GM13977 (cell line): Measurements from ENCODE around the gene ABLIM2.

Experiments used
- DNase-seq: peaks from one replicate; pipeline ENCODE4 v3.0.0; 2012; ENCODE audit warnings: low spot score
- in situ Hi-C: fragments of 300-500 bp; cut with MboI; formaldehyde crosslinking; loops from one replicate; pipeline ENCODE4 v1.12.0; 2022; ENCODE audit warnings: low sequenced_read_pairs, low pct_unique_long_range_greater_than_20kb, mixed read lengths, inconsistent platforms; ENCODE audit not compliant: unreplicated experiment
- TF ChIP-seq, protein P1 (sequence below): IDR thresholded peaks from 2 replicates; pipeline ENCODE4 v1.5.1; 2012; ENCODE audit warnings: mild to moderate bottlenecking, control low read depth; ENCODE audit not compliant: insufficient read depth; ENCODE audit errors: extremely low read depth, missing control alignments

The ABLIM2 gene

DNA sequence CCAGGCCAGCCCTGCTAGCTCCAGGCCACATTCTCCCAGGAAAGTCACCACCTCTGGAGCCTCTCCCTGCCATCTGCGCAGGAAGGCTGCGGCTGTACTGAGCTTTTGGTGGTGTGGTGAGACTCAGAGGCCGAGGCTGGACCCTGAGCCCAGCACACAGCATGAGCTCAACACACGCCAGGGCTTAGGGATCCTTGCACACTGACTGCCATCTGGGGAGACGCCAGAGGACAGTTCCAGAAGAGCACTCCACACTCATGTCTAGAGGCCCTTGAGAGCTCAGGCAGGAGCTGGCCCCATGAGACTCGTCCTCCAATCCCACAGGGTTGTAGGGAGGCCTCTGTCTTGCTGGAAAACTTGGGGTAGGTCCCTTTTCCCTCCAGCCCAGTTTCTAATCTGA is 40.6 kb downstream of the ABLIM2 start:
- TF ChIP-seq, protein P1, sequence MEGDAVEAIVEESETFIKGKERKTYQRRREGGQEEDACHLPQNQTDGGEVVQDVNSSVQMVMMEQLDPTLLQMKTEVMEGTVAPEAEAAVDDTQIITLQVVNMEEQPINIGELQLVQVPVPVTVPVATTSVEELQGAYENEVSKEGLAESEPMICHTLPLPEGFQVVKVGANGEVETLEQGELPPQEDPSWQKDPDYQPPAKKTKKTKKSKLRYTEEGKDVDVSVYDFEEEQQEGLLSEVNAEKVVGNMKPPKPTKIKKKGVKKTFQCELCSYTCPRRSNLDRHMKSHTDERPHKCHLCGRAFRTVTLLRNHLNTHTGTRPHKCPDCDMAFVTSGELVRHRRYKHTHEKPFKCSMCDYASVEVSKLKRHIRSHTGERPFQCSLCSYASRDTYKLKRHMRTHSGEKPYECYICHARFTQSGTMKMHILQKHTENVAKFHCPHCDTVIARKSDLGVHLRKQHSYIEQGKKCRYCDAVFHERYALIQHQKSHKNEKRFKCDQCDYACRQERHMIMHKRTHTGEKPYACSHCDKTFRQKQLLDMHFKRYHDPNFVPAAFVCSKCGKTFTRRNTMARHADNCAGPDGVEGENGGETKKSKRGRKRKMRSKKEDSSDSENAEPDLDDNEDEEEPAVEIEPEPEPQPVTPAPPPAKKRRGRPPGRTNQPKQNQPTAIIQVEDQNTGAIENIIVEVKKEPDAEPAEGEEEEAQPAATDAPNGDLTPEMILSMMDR = no peak
- in situ Hi-C loops = no loop called here
- no peak for DNase-seq

DNA sequence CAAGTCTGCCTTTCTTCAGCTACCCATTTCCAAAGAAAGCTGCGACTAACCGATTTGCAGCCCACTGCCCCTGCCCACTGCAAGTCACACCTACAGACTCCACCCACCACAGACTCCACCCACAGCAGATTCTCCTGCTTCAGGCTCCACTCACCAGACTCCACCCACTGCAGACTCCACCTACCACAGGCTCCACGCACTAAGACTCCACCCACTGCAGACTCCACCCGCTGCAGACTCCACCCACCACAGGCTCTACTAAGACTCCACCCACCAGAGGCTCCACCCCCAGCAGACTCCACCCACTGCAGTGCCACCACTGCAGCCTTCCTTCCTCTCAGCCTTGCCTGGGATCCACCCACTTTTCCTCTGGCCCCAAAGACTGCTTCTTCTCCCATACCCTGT is 41.3 kb downstream of the ABLIM2 start:
- DNase-seq = no peak
- TF ChIP-seq, protein P1 = no peak
- in situ Hi-C loops = no loop called here

DNA sequence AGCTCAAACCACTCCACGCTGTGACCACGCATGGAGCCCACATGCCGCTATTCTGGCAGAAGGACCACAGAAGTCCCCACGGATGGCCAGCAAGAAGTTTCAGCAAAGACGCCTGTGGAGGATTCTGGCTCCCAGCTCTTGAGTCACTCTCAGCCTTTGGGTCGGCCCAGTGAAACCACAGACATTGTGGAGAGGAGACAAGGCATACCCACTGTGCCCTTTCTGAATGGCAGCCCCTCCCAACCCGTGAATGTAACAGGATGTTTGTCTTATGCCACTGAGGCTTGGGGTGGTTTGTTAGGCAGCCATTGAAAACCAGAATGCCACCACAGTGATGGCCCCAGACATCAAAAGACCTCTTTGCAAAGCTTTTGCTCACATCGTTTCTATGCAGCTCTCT is 42.7 kb downstream of the ABLIM2 start:
- in situ Hi-C loops = no loop called here
- no peak for DNase-seq
- TF ChIP-seq, protein P1 = no peak

DNA sequence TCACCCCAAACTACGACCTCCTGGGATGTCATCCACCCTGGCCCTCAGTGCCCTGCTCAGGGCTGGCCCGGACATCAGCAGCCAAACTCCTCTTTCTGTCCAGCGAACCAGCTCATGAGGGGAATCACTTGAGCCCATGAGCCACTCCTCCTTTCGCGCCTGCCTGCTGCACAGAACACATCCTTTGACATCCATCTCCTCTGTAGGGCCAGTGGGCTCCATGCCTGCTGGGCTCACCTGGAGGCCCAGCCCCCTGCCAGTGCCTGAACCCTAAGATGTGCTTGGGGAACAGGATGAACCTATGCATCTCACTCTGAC is 43.5 kb downstream of the ABLIM2 start:
- DNase-seq = no peak
- in situ Hi-C loops = no loop called here
- TF ChIP-seq, protein P1 = no peak

DNA sequence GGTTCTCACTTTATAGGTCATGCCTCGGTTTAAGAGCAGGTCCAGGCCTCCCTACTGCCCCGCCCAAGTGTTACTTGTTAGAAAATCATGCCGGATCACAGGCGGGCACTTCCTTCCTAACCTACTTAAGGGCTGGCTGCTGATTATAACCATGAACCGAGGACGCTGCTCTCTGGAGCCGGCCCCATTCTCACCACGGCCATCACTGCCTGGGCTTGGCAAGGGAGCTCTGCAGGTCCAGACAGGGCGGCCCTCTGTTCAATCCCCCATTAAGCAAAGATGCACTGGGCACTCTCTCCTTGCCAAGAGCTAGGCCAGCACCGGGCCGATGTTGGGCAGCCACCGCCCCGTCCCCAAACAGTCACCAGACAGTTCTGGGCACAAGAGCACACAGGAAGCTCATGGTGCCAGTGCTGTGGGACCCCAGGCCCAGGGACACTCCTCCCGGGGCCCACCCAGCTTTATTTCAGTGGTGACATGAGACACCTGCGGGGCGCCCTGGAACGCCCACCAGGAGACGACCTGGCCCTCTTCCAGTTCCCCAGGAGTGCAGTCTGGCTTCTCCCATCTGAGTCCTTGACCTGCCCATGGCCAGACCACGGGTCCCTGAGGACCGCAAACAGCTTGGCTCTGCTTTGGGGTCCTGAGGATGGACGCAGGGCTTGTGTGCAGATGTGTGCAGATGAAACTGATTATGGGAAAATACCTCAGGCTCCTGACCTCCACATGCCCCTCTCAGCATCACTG is 44.0 kb downstream of the ABLIM2 start:
- TF ChIP-seq, protein P1 = no peak
- in situ Hi-C loops = no loop called here
- DNase-seq = no peak

DNA sequence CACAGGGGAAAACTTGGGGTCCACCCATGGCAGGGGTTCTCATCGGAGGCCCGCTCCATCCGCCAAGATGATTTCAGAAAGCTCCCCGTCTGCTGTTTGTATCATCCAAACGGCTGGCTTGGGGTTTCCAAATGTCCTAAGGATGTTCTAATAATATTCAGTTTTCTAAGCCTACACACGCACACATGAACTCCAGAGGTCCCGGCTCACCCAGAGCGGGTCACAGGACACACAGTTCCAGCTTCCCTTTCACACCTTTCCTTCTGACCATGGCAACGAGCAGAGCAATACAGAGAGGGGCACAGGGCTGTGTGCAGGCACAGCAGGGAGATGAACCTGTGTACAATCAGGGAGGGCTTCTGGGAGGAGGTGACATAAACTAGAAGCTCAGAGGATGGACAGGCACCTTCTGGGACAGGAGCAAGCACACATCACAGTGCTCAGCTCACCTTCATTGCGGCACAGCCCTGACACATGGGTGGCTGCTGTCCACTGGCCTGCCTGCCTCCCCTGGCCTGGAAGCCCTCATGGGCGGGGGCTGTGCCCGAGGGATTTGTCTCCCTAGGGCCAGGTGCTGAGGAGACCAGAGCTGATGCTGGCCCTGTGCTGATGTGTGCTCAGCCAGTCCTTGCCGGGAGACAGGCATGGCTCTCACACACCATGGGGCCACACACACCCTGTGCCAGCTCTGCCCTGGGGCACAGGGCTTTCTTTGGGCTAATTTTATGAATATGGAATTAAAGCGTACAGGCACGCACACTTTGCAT is 44.8 kb downstream of the ABLIM2 start:
- in situ Hi-C loops = no loop called here
- no peak for DNase-seq
- TF ChIP-seq, protein P1 = no peak
